ENCODE data around the gene ESF1. TPM values are rescaled to one million over a fixed set of nuclear protein-coding genes. Genes with fewer than 3 reads are reported as not detected.

ESF1 gene
- total and polyA plus RNA-seq, 2 donors (not counting 1 experiment from before 2014, with no cell fraction given), result 0.81 to 13.9 TPM

DNA sequence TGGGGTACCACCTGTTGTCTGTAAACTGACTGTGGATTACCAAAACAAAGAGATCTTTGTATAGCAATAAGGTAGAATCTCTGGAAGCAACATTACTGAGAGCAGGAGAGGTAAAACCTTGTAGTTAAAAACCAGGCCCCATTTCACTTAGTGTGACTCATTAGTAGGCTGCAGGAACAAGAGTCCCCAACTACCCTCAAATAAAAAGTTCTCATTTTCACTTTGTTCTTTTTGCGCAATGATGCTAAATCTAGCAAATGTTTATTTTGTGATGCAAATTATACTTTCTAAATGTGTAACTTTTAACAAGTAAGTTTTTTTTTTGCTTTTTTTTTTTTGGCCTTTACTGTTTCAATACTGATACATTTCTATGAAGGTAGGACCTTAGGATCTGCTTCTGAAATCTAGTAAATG is 67.1 kb downstream of the ESF1 start:
- H3K27me3 Mint-ChIP-seq, result no peaks in the 10 kb centered on the region
- H3K9me3 Mint-ChIP-seq (ENCODE audit: insufficient read depth), result no peaks in the 10 kb centered on the region
- no peaks in the 10 kb centered on the region for H3K4me1 Mint-ChIP-seq
- POLR2A ChIA-PET, result no interaction called here
- no peak overlapping the region for H2AFZ ChIP-seq (ENCODE audit: insufficient read depth, low read depth, low read length, poor library complexity, severe bottlenecking)
- TF ChIP-seq, protein P1, sequence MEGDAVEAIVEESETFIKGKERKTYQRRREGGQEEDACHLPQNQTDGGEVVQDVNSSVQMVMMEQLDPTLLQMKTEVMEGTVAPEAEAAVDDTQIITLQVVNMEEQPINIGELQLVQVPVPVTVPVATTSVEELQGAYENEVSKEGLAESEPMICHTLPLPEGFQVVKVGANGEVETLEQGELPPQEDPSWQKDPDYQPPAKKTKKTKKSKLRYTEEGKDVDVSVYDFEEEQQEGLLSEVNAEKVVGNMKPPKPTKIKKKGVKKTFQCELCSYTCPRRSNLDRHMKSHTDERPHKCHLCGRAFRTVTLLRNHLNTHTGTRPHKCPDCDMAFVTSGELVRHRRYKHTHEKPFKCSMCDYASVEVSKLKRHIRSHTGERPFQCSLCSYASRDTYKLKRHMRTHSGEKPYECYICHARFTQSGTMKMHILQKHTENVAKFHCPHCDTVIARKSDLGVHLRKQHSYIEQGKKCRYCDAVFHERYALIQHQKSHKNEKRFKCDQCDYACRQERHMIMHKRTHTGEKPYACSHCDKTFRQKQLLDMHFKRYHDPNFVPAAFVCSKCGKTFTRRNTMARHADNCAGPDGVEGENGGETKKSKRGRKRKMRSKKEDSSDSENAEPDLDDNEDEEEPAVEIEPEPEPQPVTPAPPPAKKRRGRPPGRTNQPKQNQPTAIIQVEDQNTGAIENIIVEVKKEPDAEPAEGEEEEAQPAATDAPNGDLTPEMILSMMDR (IDR thresholded peaks at IDR 0.05), result no peak
- TF ChIP-seq EZH2 (IDR thresholded peaks at IDR 0.05; ENCODE audit: borderline replicate concordance, insufficient read depth, low read depth, low read length, poor library complexity, severe bottlenecking), result no peak
- no peaks in the 10 kb centered on the region for H3K4me1 ChIP-seq (ENCODE audit: control insufficient read depth in 2 of 2, insufficient read depth in 2 of 2, low read length in 2 of 2)
- intact Hi-C loops (cut with micrococcal nuclease), result no loop called here
- no CpG with 5 or more reads among the region's 1 CpG for WGBS (ENCODE audit: insufficient coverage)
- H3K79me2 ChIP-seq (ENCODE audit: control insufficient read depth, insufficient read depth, low read length), result no peaks in the 10 kb centered on the region
- H3K27ac Mint-ChIP-seq, result no peak overlapping the region
- H4K20me1 ChIP-seq (ENCODE audit: control insufficient read depth, insufficient read depth, low read length, poor library complexity, severe bottlenecking), result peaks cover 4% of the 10 kb centered on the region
- H3K4me2 ChIP-seq (replicated peaks; ENCODE audit: low read depth, low read length, poor library complexity, severe bottlenecking), result no peak overlapping the region
- no peak overlapping the region for H3K4me3 Mint-ChIP-seq
- no peak overlapping the region for H3K9ac ChIP-seq (ENCODE audit: low read length)
- no peaks in the 10 kb centered on the region for H3K9me3 ChIP-seq (ENCODE audit: control extremely low read depth in 1 of 3, control insufficient read depth in 2 of 3, insufficient read depth in 1 of 3, low read length in 2 of 3)
- no peak overlapping the region for H3K4me3 ChIP-seq (ENCODE audit: control extremely low read depth in 1 of 5, extremely low read depth in 1 of 5, insufficient read depth in 1 of 5, low read depth in 2 of 5, low read length in 4 of 5)
- DNase-seq (no peak), ATAC-seq (ENCODE audit: low read depth) (no peak)
- no peaks in the 10 kb centered on the region for H3K27me3 ChIP-seq (replicated peaks in 1 of 4; ENCODE audit: control extremely low read depth in 1 of 4, control insufficient read depth in 3 of 4, insufficient read depth in 4 of 4, low read length in 3 of 4)
- H3K27ac ChIP-seq (ENCODE audit: low read length in 2 of 2), result no peak overlapping the region
- CTCF ChIA-PET, result interaction anchor here (1.2 kb wide), 1 partner anchor 55 kb away, joined by 3 read pairs; no protein-coding TSS in a partner anchor
- H3K36me3 ChIP-seq (replicated peaks in 1 of 2; ENCODE audit: control extremely low read depth in 1 of 2, control insufficient read depth in 1 of 2, extremely low read depth in 1 of 2, insufficient read depth in 2 of 2, low read length in 1 of 2), result peaks cover 14 to 22% of the 10 kb centered on the region in 2 experiments

DNA sequence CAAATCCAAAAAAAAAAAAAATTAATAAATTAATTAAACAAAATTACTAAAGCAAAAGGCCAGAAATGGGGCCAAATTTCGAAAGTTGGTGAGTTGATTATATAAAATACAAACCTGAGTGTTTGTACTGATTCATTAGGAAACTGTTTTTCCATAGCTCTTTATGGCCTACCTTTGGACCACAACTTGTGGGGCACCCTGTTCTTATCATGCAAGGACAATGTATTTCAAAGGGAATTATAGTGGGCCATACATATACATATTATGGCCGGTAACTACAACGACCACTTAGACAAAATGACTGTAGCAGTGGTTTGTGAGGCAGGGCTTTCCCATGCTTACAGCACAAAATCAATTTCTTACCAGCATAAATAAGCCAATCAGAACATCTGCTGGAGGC is 69.5 kb downstream of the ESF1 start:
- H3K27ac ChIP-seq (ENCODE audit: low read length in 2 of 2), result no peak overlapping the region
- no peak for TF ChIP-seq EZH2 (IDR thresholded peaks at IDR 0.05; ENCODE audit: borderline replicate concordance, insufficient read depth, low read depth, low read length, poor library complexity, severe bottlenecking)
- TF ChIP-seq, protein P1 (IDR thresholded peaks at IDR 0.05), result no peak
- no peak overlapping the region for H3K4me3 ChIP-seq (ENCODE audit: control extremely low read depth in 1 of 5, extremely low read depth in 1 of 5, insufficient read depth in 1 of 5, low read depth in 2 of 5, low read length in 4 of 5)
- H3K27me3 ChIP-seq (replicated peaks in 1 of 4; ENCODE audit: control extremely low read depth in 1 of 4, control insufficient read depth in 3 of 4, insufficient read depth in 4 of 4, low read length in 3 of 4), result no peaks in the 10 kb centered on the region
- no peak overlapping the region for H2AFZ ChIP-seq (ENCODE audit: insufficient read depth, low read depth, low read length, poor library complexity, severe bottlenecking)
- Mint-ChIP-seq H3K27me3 (no peaks in the 10 kb centered on the region), H3K4me3 (no peak overlapping the region), H3K4me1 (no peaks in the 10 kb centered on the region), H3K9me3 (ENCODE audit: insufficient read depth) (peaks cover 6% of the 10 kb centered on the region), H3K27ac (no peak overlapping the region)
- H3K9me3 ChIP-seq (ENCODE audit: control extremely low read depth in 1 of 3, control insufficient read depth in 2 of 3, insufficient read depth in 1 of 3, low read length in 2 of 3), result no peaks in the 10 kb centered on the region
- no peak for DNase-seq
- H3K36me3 ChIP-seq (replicated peaks in 1 of 2; ENCODE audit: control extremely low read depth in 1 of 2, control insufficient read depth in 1 of 2, extremely low read depth in 1 of 2, insufficient read depth in 2 of 2, low read length in 1 of 2), result peaks cover 14 to 22% of the 10 kb centered on the region in 2 experiments
- H3K9ac ChIP-seq (ENCODE audit: low read length), result no peak overlapping the region
- no peaks in the 10 kb centered on the region for H3K4me1 ChIP-seq (ENCODE audit: control insufficient read depth in 2 of 2, insufficient read depth in 2 of 2, low read length in 2 of 2)
- no peak for ATAC-seq (ENCODE audit: low read depth)
- H4K20me1 ChIP-seq (ENCODE audit: control insufficient read depth, insufficient read depth, low read length, poor library complexity, severe bottlenecking), result no peaks in the 10 kb centered on the region
- intact Hi-C loops (cut with micrococcal nuclease), result no loop called here
- POLR2A ChIA-PET, result no interaction called here
- no peak overlapping the region for H3K4me2 ChIP-seq (replicated peaks; ENCODE audit: low read depth, low read length, poor library complexity, severe bottlenecking)
- no CpG with 5 or more reads among the region's 3 CpGs for WGBS (ENCODE audit: insufficient coverage)
- CTCF ChIA-PET, result no interaction called here
- H3K79me2 ChIP-seq (ENCODE audit: control insufficient read depth, insufficient read depth, low read length), result no peaks in the 10 kb centered on the region
